Measurements from ENCODE around the gene ADCY9. TPM values are rescaled to one million over a fixed set of nuclear protein-coding genes. Genes with fewer than 3 reads are reported as not detected.

ADCY9 gene
- total RNA-seq, 1 experiment from 2014 or later: 4.7 TPM

DNA sequence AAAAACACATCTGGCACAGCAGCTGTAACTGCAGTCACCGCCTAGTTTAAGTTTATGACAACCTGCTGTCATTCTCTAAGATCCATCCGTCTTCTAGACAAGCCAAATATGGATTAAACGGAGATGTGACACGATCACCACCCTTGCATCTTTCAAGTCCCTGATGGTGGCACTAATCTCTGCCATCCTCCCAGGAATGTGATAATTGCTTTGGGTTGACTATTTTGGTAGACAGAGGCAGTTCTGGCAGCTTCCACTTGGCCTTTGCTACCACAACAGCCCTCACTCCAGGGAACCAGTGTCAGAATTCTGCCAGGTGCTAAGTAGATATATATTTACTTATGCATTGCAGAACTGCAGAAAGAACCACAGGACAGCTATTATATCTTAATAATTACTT lies 81.3 kb downstream of the ADCY9 start:
- no CpG with 5 or more reads among the region's 4 CpGs for WGBS (ENCODE audit: extremely low coverage, insufficient read length, low lambda C conversion rate)
- no peaks in the 10 kb centered on the region for H4K20me1 ChIP-seq (ENCODE audit: control insufficient read depth, insufficient read depth, insufficient read length)
- no peak overlapping the region for H4K8ac ChIP-seq (replicated peaks; ENCODE audit: insufficient read length, low read depth, low read length)
- Mint-ChIP-seq H3K36me3 (ENCODE audit: insufficient read depth in 1 of 3, low read depth in 3 of 3) (no peaks in the 10 kb centered on the region), H3K4me1 (peaks cover 3 to 5% of the 10 kb centered on the region in 2 experiments), H3K9me3 (no peaks in the 10 kb centered on the region; a peak in 1 of 5 replicates), H3K27me3 (ENCODE audit: low read depth) (peaks cover 3% of the 10 kb centered on the region), H3K27ac (no peak overlapping the region), H3K4me3 (no peak overlapping the region)
- H3K23me2 ChIP-seq (ENCODE audit: insufficient read length, low read depth, low read length, poor library complexity, severe bottlenecking): no peaks in the 10 kb centered on the region
- H4K91ac ChIP-seq (ENCODE audit: insufficient read length, low read depth, low read length): no peak overlapping the region
- no peak overlapping the region for H2BK15ac ChIP-seq (ENCODE audit: low read depth, low read length)
- no peaks in the 10 kb centered on the region for H3K79me1 ChIP-seq (ENCODE audit: insufficient read depth, low read depth, low read length, poor library complexity, severe bottlenecking)
- H3K9me3 ChIP-seq (ENCODE audit: control insufficient read depth, low read depth, low read length): no peaks in the 10 kb centered on the region
- no peak overlapping the region for H2BK20ac ChIP-seq (ENCODE audit: low read depth, low read length, poor library complexity, severe bottlenecking)
- H3K27ac ChIP-seq (ENCODE audit: insufficient read length, low read depth, low read length): no peak overlapping the region
- H3K4ac ChIP-seq (ENCODE audit: low read depth, low read length): no peak overlapping the region
- H3K23ac ChIP-seq (ENCODE audit: insufficient read length, low read depth, low read length): no peak overlapping the region
- H3K56ac ChIP-seq (ENCODE audit: insufficient read length, low read depth, low read length): no peak overlapping the region
- H3T11ph ChIP-seq (ENCODE audit: low read length): no peak overlapping the region
- DNase-seq: no peak
- no peak overlapping the region for H3K4me2 ChIP-seq (ENCODE audit: insufficient read depth, insufficient read length, low read length)
- no peak overlapping the region for H2BK120ac ChIP-seq (ENCODE audit: low read depth, low read length, poor library complexity, severe bottlenecking)
- TF ChIP-seq, protein P1, sequence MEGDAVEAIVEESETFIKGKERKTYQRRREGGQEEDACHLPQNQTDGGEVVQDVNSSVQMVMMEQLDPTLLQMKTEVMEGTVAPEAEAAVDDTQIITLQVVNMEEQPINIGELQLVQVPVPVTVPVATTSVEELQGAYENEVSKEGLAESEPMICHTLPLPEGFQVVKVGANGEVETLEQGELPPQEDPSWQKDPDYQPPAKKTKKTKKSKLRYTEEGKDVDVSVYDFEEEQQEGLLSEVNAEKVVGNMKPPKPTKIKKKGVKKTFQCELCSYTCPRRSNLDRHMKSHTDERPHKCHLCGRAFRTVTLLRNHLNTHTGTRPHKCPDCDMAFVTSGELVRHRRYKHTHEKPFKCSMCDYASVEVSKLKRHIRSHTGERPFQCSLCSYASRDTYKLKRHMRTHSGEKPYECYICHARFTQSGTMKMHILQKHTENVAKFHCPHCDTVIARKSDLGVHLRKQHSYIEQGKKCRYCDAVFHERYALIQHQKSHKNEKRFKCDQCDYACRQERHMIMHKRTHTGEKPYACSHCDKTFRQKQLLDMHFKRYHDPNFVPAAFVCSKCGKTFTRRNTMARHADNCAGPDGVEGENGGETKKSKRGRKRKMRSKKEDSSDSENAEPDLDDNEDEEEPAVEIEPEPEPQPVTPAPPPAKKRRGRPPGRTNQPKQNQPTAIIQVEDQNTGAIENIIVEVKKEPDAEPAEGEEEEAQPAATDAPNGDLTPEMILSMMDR (conservative IDR thresholded peaks at IDR 0.05): no peak
- H3K79me2 ChIP-seq (ENCODE audit: insufficient read depth, low read length): no peaks in the 10 kb centered on the region
- no peak overlapping the region for H3K18ac ChIP-seq (ENCODE audit: insufficient read length, low read depth, low read length)
- H2BK5ac ChIP-seq (ENCODE audit: insufficient read length, low read length): no peak overlapping the region
- no peak overlapping the region for H3K9ac ChIP-seq (ENCODE audit: extremely low read depth, insufficient read length, low read length)
- H2AFZ ChIP-seq (ENCODE audit: low read length): no peak overlapping the region
- no peaks in the 10 kb centered on the region for H3K27me3 ChIP-seq (ENCODE audit: insufficient read depth, low read length)
- no peak overlapping the region for H2BK12ac ChIP-seq (ENCODE audit: insufficient read length, low read depth, low read length)
- peaks cover under 1% of the 10 kb centered on the region; the same call in 1 of the 2 replicates for H3K4me1 ChIP-seq (ENCODE audit: insufficient read depth, low read length)
- H4K5ac ChIP-seq (ENCODE audit: insufficient read length, low read depth, low read length): no peak overlapping the region
- H3K14ac ChIP-seq (ENCODE audit: insufficient read depth, low read length): no peak overlapping the region
- H2AK5ac ChIP-seq (ENCODE audit: insufficient read length, low read length): no peak overlapping the region

All from H9 (cell line).